Endothelial cell of umbilical vein (primary cell): ENCODE data around the gene N4BP3. TPM values are rescaled to one million over a fixed set of nuclear protein-coding genes. Genes with fewer than 3 reads are reported as not detected.

Source experiments
- BruUV-seq: library from RNA; stranded (reverse); fragments of 400-500 nt; replicated peaks from 2 replicates; lab custom pipeline; 2021; lab: Mats Ljungman, UMichigan
- CTCF ChIA-PET: fragments of 300-600, 350-600 bp; sonication (Branson Sonifier 250); formaldehyde crosslinking; loops from one replicate; lab custom pipeline; 2021; ENCODE audit warnings: antibody characterized with exemption, inconsistent platforms; lab: Charles Lee
- POLR2A ChIA-PET: fragments of 300-600, 350-600 bp; sonication (Branson Sonifier 250); formaldehyde crosslinking; loops from one replicate; lab custom pipeline; 2021; ENCODE audit warnings: antibody characterized with exemption, inconsistent platforms; lab: Charles Lee
- DNase-seq: peaks from one replicate; pipeline ENCODE4 v3.0.0-alpha.2; 2011; ENCODE audit warnings: low read depth, low spot score
- FAIRE-seq: peaks from 2 replicates; lab custom pipeline; 2011; peaks lifted over from hg19 to GRCh38; lab: Jason Lieb, UNC
- H2AFZ ChIP-seq: 2 replicates; pipeline ENCODE4 v1.6.0; 2012; ENCODE audit warnings: low read depth, low read length, control low read depth, inconsistent platforms
- H3K27ac ChIP-seq: 2 replicates; pipeline ENCODE4 v1.5.1; 2011; ENCODE audit warnings: low read depth, mild to moderate bottlenecking, control low read depth, low read length, moderate library complexity; ENCODE audit not compliant: insufficient read depth
- H3K27me3 ChIP-seq, 2 experiments: 2 replicates each; pipeline versions ENCODE4 v1.6.0 to v1.6.1; 2011; ENCODE audit warnings: low read length in 2 of 2, mixed read lengths in 1 of 2; ENCODE audit not compliant: control insufficient read depth in 2 of 2, insufficient read depth in 2 of 2
- H3K36me3 ChIP-seq, 2 experiments: 2 replicates in 1 of 2; 3 replicates in 1 of 2; pipeline ENCODE4 v1.5.1; 2011; ENCODE audit warnings: low read length in 2 of 2, mild to moderate bottlenecking in 1 of 2, moderate library complexity in 1 of 2; ENCODE audit not compliant: control insufficient read depth in 2 of 2, insufficient read depth in 2 of 2; ENCODE audit errors: extremely low read depth in 1 of 2
- H3K4me1 ChIP-seq: 3 replicates; pipeline ENCODE4 v1.5.1; 2011; ENCODE audit warnings: mild to moderate bottlenecking, low read length; ENCODE audit not compliant: control insufficient read depth, insufficient read depth; ENCODE audit errors: extremely low read depth
- H3K4me2 ChIP-seq: 2 replicates; pipeline ENCODE4 v1.6.1; 2011; ENCODE audit warnings: low read length, control low read depth, mixed read lengths; ENCODE audit not compliant: insufficient read depth
- H3K4me3 ChIP-seq, 3 experiments: fragments of 200-600 bp in 1 of 3; sonication (generic), shearing (Covaris generic) in 1 of 3; replicated peaks in 1 of 3; 2 replicates each; pipeline ENCODE4 v1.5.1; 2011 to 2016; ENCODE audit warnings: control low read depth in 3 of 3, low read length in 3 of 3, mild to moderate bottlenecking in 2 of 3, inconsistent platforms in 1 of 3, low read depth in 1 of 3, moderate library complexity in 1 of 3; ENCODE audit not compliant: insufficient read depth in 1 of 3
- H3K79me2 ChIP-seq: 2 replicates; pipeline ENCODE4 v1.6.0; 2012; ENCODE audit warnings: low read length, inconsistent platforms; ENCODE audit not compliant: control insufficient read depth, insufficient read depth
- H3K9ac ChIP-seq: replicated peaks from 2 replicates; pipeline ENCODE3; 2011; ENCODE audit warnings: low read length, control low read depth; ENCODE audit not compliant: insufficient read depth; ENCODE audit errors: extremely low read depth
- H3K9me1 ChIP-seq: replicated peaks from 3 replicates; pipeline ENCODE4 v1.6.0; 2011; ENCODE audit warnings: mild to moderate bottlenecking, low read length; ENCODE audit not compliant: control insufficient read depth, insufficient read depth; ENCODE audit errors: extremely low read depth
- H3K9me3 ChIP-seq: replicated peaks from 2 replicates; pipeline ENCODE4 v1.5.1; 2012; ENCODE audit warnings: low read length, inconsistent platforms; ENCODE audit not compliant: control insufficient read depth, insufficient read depth
- H4K20me1 ChIP-seq: replicated peaks from 2 replicates; pipeline ENCODE3; 2011; ENCODE audit warnings: mild to moderate bottlenecking, low read length; ENCODE audit not compliant: control insufficient read depth, insufficient read depth; ENCODE audit errors: extremely low read depth
- EZH2 ChIP-seq: IDR thresholded peaks from 2 replicates; pipeline ENCODE4 v1.6.1; 2012; ENCODE audit warnings: borderline replicate concordance, low read depth, mild to moderate bottlenecking, moderate library complexity, low read length, inconsistent platforms; ENCODE audit not compliant: severe bottlenecking
- FOS ChIP-seq: IDR thresholded peaks from 2 replicates; pipeline ENCODE4 v1.6.1; 2011; ENCODE audit warnings: mild to moderate bottlenecking, low read length, moderate library complexity, borderline replicate concordance; ENCODE audit not compliant: insufficient read depth
- dilution Hi-C: fragments of 300-500 bp; cut with MboI; formaldehyde crosslinking; loops from one replicate; pipeline ENCODE4 v1.15.0; 2019; ENCODE audit warnings: low sequenced_read_pairs; ENCODE audit not compliant: extremely low pct_ligation_motif_present
- intact Hi-C: fragments of 100-400 bp; cut with micrococcal nuclease; formaldehyde crosslinking; loops from one replicate; pipeline ENCODE4 v1.10.0; 2022
- polyA plus RNA-seq, 4 experiments: library from polyadenylated mRNA; depleted of rRNA in 3 of 4; stranded (reverse) in 3 of 4; unstranded in 1 of 4; fragments of >200 nt; gene quantifications; 2 replicates each; pipeline versions ENCODE4 v1.2.1 to v1.2.3, GENCODE V29; 2011 to 2012; ENCODE audit warnings: missing spikeins in 1 of 4
- total RNA-seq: library from RNA; stranded (reverse); gene quantifications from 2 replicates; pipeline ENCODE4 v1.2.3, GENCODE V29; 2021

Gene N4BP3
- total and polyA plus RNA-seq, 2 donors (not counting 3 experiments of a cell fraction or from before 2014, with no cell fraction given): 11.8 to 38.2 TPM

DNA sequence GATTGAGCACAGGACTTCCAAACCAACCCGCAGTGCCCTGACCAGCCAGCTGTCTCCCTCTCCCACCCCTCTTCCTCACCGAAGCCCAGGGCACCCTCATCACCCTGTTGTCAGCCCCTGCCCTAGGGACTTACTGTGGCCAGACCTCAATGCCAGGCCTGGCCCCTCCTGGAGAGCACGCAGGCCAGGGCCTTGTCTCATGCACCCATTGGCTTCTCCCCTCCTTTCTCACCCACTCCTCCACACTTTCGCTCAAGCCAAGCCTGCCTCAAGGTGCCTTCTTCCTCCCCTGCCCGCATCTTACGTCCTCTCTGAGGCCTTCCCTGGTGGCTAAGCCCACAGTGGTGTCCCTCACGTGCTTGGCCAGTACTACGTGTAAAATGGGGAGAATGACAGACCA, 33.3 kb upstream of the N4BP3 start:
- Histone ChIP-seq H3K9me1 (no peaks in the 10 kb centered on the region), H3K4me2 (no peak overlapping the region), H3K9ac (no peak overlapping the region), H3K27ac (no peak overlapping the region), H3K79me2 (no peaks in the 10 kb centered on the region), H3K27me3 (peaks cover 0 to 3% of the 10 kb centered on the region in 2 experiments), H3K9me3 (no peaks in the 10 kb centered on the region), H4K20me1 (no peaks in the 10 kb centered on the region), H3K4me3 (no peak overlapping the region), H3K4me1 (no peaks in the 10 kb centered on the region), H3K36me3 (no peaks in the 10 kb centered on the region), H2AFZ (no peak overlapping the region)
- DNase-seq: no peak
- dilution Hi-C loops (no loop called here), intact Hi-C loops (no loop called here)
- BruUV-seq: no TSS peak
- ChIA-PET CTCF (no interaction called here), POLR2A (no interaction called here)
- TF ChIP-seq EZH2: no peak
- no peak for FAIRE-seq

DNA sequence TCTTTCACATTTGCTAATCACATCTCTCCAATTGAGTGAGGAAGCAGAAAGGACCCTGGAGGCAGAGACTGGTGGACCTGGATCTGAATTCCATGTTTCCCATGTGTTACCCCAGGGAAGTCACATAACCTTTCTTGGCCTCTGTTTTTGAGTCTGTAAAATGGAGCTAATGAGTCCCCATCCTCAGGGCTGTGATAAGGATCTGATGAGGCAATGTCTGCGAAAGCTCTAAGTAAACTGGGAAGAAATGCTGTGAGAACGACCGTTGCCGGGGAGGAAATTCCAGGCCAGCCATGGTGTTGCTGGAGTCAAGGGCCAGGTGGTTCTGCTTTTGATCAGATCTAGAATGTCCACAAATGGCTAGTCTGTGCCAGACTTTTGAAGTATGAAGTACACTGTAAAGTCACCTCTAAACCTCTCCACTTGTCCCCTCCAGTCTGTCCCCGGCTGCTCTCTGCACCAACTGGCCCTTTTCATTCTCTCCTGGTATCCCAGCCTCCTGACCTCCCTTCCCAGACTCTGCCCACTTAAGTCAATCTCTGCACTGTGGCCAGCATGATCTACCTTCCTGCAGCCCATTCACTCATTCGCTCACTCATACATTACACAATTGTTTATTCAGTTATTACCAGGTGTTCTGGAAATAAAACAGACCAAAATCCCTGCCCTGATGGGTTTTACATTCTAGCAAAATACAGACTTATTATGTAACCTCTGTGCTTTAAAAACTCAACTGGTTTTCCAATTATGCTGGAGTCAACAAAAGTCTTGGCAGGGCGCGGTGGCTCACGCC, 32.5 kb upstream of the N4BP3 start:
- no peaks in the 10 kb centered on the region for H3K4me1 ChIP-seq
- no peak for FAIRE-seq
- no peaks in the 10 kb centered on the region for H3K9me1 ChIP-seq
- no peak overlapping the region for H3K27ac ChIP-seq
- H4K20me1 ChIP-seq: no peaks in the 10 kb centered on the region
- no peak overlapping the region for H3K4me2 ChIP-seq
- no peaks in the 10 kb centered on the region for H3K36me3 ChIP-seq
- POLR2A ChIA-PET: no interaction called here
- dilution Hi-C loops: no loop called here
- CTCF ChIA-PET: interaction anchor here (1.4 kb wide), 1 partner anchor 10 kb away, joined by 6 read pairs; no protein-coding TSS in a partner anchor
- TF ChIP-seq FOS: no peak
- no peak overlapping the region for H2AFZ ChIP-seq
- no peak overlapping the region for H3K9ac ChIP-seq
- intact Hi-C loops: no loop called here
- DNase-seq: no peak
- H3K27me3 ChIP-seq: peaks cover 0 to 3% of the 10 kb centered on the region in 2 experiments
- no peaks in the 10 kb centered on the region for H3K79me2 ChIP-seq
- no TSS peak for BruUV-seq
- no peaks in the 10 kb centered on the region for H3K9me3 ChIP-seq
- H3K4me3 ChIP-seq: no peak overlapping the region
